Measurements from ENCODE around the gene DRICH1.

DNA sequence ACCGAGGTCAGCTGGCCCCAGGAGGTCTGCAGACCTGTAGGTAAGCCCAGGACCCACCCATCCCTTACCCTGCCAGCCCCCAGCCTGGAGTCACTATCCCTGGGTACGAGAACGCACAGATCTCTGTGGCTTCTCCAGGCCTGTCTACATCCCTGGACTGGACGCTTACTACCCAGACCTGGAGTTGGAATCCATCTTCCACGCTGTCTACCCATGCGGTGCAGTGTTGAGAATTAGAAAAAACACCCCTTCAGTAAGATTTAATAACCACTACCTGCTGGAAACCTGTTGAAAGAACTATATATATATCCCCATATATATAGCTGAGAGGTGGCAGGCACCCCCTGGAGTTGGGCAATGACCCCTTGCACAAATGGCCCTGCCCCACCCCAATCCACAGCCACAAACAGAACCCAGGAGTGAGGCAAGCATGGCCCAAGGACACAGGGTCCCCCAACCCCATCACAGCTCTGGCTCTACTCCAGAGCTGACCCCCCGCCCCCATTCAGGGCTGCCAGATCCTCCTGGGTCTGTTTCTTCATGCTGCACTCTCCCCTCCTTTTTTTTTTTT, 41.0 kb upstream of the DRICH1 start:
- TF ChIP-seq, protein P1, sequence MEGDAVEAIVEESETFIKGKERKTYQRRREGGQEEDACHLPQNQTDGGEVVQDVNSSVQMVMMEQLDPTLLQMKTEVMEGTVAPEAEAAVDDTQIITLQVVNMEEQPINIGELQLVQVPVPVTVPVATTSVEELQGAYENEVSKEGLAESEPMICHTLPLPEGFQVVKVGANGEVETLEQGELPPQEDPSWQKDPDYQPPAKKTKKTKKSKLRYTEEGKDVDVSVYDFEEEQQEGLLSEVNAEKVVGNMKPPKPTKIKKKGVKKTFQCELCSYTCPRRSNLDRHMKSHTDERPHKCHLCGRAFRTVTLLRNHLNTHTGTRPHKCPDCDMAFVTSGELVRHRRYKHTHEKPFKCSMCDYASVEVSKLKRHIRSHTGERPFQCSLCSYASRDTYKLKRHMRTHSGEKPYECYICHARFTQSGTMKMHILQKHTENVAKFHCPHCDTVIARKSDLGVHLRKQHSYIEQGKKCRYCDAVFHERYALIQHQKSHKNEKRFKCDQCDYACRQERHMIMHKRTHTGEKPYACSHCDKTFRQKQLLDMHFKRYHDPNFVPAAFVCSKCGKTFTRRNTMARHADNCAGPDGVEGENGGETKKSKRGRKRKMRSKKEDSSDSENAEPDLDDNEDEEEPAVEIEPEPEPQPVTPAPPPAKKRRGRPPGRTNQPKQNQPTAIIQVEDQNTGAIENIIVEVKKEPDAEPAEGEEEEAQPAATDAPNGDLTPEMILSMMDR (IDR thresholded peaks at IDR 0.05) = no peak
- no peak for TF ChIP-seq POLR2A (IDR thresholded peaks at IDR 0.05)

Measured in uterus (tissue), 2 donors.